ENCODE data around the gene TIMM29.
A peak's percentile ranks its signal among the peaks of the same experiment; 100 is the strongest.
"Not testable (repeated sequence)": the region's sequence is repeated elsewhere in the genome, so short reads cannot be mapped to it uniquely, and the experiment has no call there.

TIMM29 gene

GRCh38 chr19:10913716-10914340, 14.8 kb upstream of the TIMM29 start:
- DNase-seq: no peak

- DNase-seq: no peak
Observed at GRCh38 chr19:10915130-10916091, 13.2 kb upstream of the TIMM29 start.

GRCh38 chr19:10916602-10917001, 12.0 kb upstream of the TIMM29 start:
- no peak for DNase-seq

- DNase-seq: no peak
Observed at GRCh38 chr19:10918359-10918758, 10.3 kb upstream of the TIMM29 start.

- DNase-seq: no peak
Observed at GRCh38 chr19:10919352-10920287, 9.0 kb upstream of the TIMM29 start.

- no peak for DNase-seq
Observed at GRCh38 chr19:10920288-10920655, 8.3 kb upstream of the TIMM29 start.

GRCh38 chr19:10920781-10921180, 7.8 kb upstream of the TIMM29 start:
- no peak for DNase-seq

GRCh38 chr19:10921199-10921909, 7.3 kb upstream of the TIMM29 start:
- no peak for DNase-seq

- DNase-seq: no peak
Observed at GRCh38 chr19:10921910-10922637, 6.5 kb upstream of the TIMM29 start.

GRCh38 chr19:10922638-10923014, 6.0 kb upstream of the TIMM29 start:
- no peak for DNase-seq

GRCh38 chr19:10923260-10924112, 5.1 kb upstream of the TIMM29 start:
- DNase-seq: no peak

GRCh38 chr19:10924597-10924996, 4.0 kb upstream of the TIMM29 start:
- no peak for DNase-seq

- DNase-seq: no peak
Observed at GRCh38 chr19:10927730-10928562, 665 bp upstream of the TIMM29 start.

GRCh38 chr19:10929402-10929794, 787 bp downstream of the TIMM29 start:
- DNase-seq: no peak

GRCh38 chr19:10935371-10936059, 6.9 kb downstream of the TIMM29 start:
- DNase-seq: no peak

GRCh38 chr19:10936661-10937084, 8.1 kb downstream of the TIMM29 start:
- DNase-seq: peak; percentile 92

GRCh38 chr19:10941649-10942048, 13.0 kb downstream of the TIMM29 start:
- not testable (repeated sequence) for DNase-seq

- DNase-seq: not testable (repeated sequence)
Observed at GRCh38 chr19:10943412-10943811, 14.8 kb downstream of the TIMM29 start.

- no peak for DNase-seq
Observed at GRCh38 chr19:10945264-10945663, 16.7 kb downstream of the TIMM29 start.

Measured in eye (tissue), 1 donor.